Measurements from ENCODE around the gene CCDC110.

- TF ChIP-seq, protein P1, sequence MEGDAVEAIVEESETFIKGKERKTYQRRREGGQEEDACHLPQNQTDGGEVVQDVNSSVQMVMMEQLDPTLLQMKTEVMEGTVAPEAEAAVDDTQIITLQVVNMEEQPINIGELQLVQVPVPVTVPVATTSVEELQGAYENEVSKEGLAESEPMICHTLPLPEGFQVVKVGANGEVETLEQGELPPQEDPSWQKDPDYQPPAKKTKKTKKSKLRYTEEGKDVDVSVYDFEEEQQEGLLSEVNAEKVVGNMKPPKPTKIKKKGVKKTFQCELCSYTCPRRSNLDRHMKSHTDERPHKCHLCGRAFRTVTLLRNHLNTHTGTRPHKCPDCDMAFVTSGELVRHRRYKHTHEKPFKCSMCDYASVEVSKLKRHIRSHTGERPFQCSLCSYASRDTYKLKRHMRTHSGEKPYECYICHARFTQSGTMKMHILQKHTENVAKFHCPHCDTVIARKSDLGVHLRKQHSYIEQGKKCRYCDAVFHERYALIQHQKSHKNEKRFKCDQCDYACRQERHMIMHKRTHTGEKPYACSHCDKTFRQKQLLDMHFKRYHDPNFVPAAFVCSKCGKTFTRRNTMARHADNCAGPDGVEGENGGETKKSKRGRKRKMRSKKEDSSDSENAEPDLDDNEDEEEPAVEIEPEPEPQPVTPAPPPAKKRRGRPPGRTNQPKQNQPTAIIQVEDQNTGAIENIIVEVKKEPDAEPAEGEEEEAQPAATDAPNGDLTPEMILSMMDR (IDR thresholded peaks at IDR 0.05; ENCODE audit: poor library complexity, severe bottlenecking): no peak
- TF ChIP-seq EZH2 (IDR thresholded peaks at IDR 0.05; ENCODE audit: borderline replicate concordance, insufficient read depth, low read length, poor library complexity, severe bottlenecking) (no peak), RAD21 (conservative IDR thresholded peaks at IDR 0.05) (no peak), POLR2AphosphoS5 (IDR thresholded peaks at IDR 0.05) (no peak), EP300 (conservative IDR thresholded peaks at IDR 0.05; ENCODE audit: poor library complexity, severe bottlenecking) (no peak)
Observed at GRCh38 chr4:185429660-185430059, 41.9 kb downstream of the CCDC110 start.
